Liver (tissue), 9 donors: Measurements from ENCODE around the gene TMEM161B. TPM values are rescaled to one million over a fixed set of nuclear protein-coding genes. Genes with fewer than 3 reads are reported as not detected.
A peak's percentile ranks its signal among the peaks of the same experiment; 100 is the strongest.

Experiments used
- DNase-seq: peaks from one replicate; pipeline ENCODE4 v3.0.0-alpha.2; 2017; ENCODE audit warnings: low spot score
- H3K27ac ChIP-seq, 2 donors: one replicate each; pipeline ENCODE4 v1.7.0; 2013; ENCODE audit warnings: inconsistent platforms in 2 of 2, low read length in 2 of 2, control low read depth in 1 of 2, low read depth in 1 of 2, mild to moderate bottlenecking in 1 of 2
- H3K27me3 ChIP-seq, 4 donors: one replicate each; pipeline versions ENCODE4 v1.6.1 to v1.7.0; 2013; ENCODE audit warnings: low read length in 3 of 4, inconsistent platforms in 1 of 4, mild to moderate bottlenecking in 1 of 4, moderate library complexity in 1 of 4; ENCODE audit not compliant: control insufficient read depth in 4 of 4, insufficient read depth in 4 of 4
- H3K36me3 ChIP-seq, 4 donors: one replicate each; pipeline versions ENCODE4 v1.6.1 to v1.7.0; 2013; ENCODE audit warnings: low read length in 3 of 4, mild to moderate bottlenecking in 3 of 4, low read depth in 1 of 4, moderate library complexity in 1 of 4; ENCODE audit not compliant: control insufficient read depth in 4 of 4, insufficient read depth in 3 of 4
- H3K4me1 ChIP-seq, 4 donors: one replicate each; pipeline versions ENCODE4 v1.6.1 to v1.7.0; 2013; ENCODE audit warnings: low read length in 3 of 4, mild to moderate bottlenecking in 3 of 4, moderate library complexity in 1 of 4; ENCODE audit not compliant: control insufficient read depth in 4 of 4, insufficient read depth in 4 of 4
- H3K4me3 ChIP-seq, 3 donors: one replicate each; pipeline versions ENCODE4 v1.6.1 to v1.7.0; 2013; ENCODE audit warnings: low read length in 3 of 3, control low read depth in 1 of 3, low read depth in 1 of 3, mild to moderate bottlenecking in 1 of 3
- H3K9ac ChIP-seq, 2 donors: one replicate each; pipeline ENCODE4 v1.7.0; 2013; ENCODE audit warnings: low read length in 2 of 2, mild to moderate bottlenecking in 2 of 2, moderate library complexity in 2 of 2, control low read depth in 1 of 2, low read depth in 1 of 2
- H3K9me3 ChIP-seq, 4 donors: one replicate each; pipeline versions ENCODE4 v1.6.1 to v1.7.0; 2013; ENCODE audit warnings: low read length in 3 of 4; ENCODE audit not compliant: control insufficient read depth in 4 of 4
- ATF3 ChIP-seq: IDR thresholded peaks from 2 replicates; pipeline ENCODE4 v1.6.1; 2016; ENCODE audit warnings: antibody characterized with exemption
- CTCF ChIP-seq: fragments of 150-350 bp; IDR thresholded peaks from 2 replicates; pipeline ENCODE4 v1.5.1; 2017; ENCODE audit warnings: improper control_type of control experiment, low read depth, low read length; ENCODE audit not compliant: missing input control
- GABPA ChIP-seq, 2 donors: IDR thresholded peaks in 1 of 2; conservative IDR thresholded peaks in 1 of 2; 2 replicates each; pipeline ENCODE4 v1.6.1; 2016; ENCODE audit warnings: antibody characterized with exemption in 2 of 2, mild to moderate bottlenecking in 1 of 2, moderate library complexity in 1 of 2
- HNF4A ChIP-seq, 2 donors: conservative IDR thresholded peaks; 2 replicates each; pipeline ENCODE4 v1.6.1; 2016; ENCODE audit warnings: antibody characterized with exemption in 2 of 2, mild to moderate bottlenecking in 2 of 2
- JUND ChIP-seq, 2 donors: IDR thresholded peaks; 2 replicates each; pipeline ENCODE4 v1.6.1; 2016; ENCODE audit warnings: antibody characterized with exemption in 2 of 2
- MAX ChIP-seq: IDR thresholded peaks from 2 replicates; pipeline ENCODE4 v1.6.1; 2016; ENCODE audit warnings: antibody characterized with exemption
- RAD21 ChIP-seq, 2 donors: IDR thresholded peaks; 2 replicates each; pipeline ENCODE4 v1.6.1; 2016; ENCODE audit warnings: antibody characterized with exemption in 2 of 2, mild to moderate bottlenecking in 2 of 2
- REST ChIP-seq: IDR thresholded peaks from 2 replicates; pipeline ENCODE4 v1.6.1; 2016; ENCODE audit warnings: antibody characterized with exemption, mild to moderate bottlenecking
- RXRA ChIP-seq, 2 donors: IDR thresholded peaks; 2 replicates each; pipeline ENCODE4 v1.6.1; 2017 to 2018; ENCODE audit warnings: antibody characterized with exemption in 2 of 2, mild to moderate bottlenecking in 1 of 2
- SP1 ChIP-seq: IDR thresholded peaks from 2 replicates; pipeline ENCODE4 v1.6.1; 2018; ENCODE audit warnings: antibody characterized with exemption, mild to moderate bottlenecking
- ZBTB33 ChIP-seq: IDR thresholded peaks from 2 replicates; pipeline ENCODE4 v1.6.1; 2016; ENCODE audit warnings: antibody characterized with exemption
- WGBS: extraction: QIAGEN DNeasy Blood & Tissue Kit; methylation state at CpG from one replicate; pipeline ENCODE4 v1.1.7; 2013; 5-methylcytosine and 5-hydroxymethylcytosine counted together
- polyA plus RNA-seq, 2 donors: library from polyadenylated mRNA; stranded (reverse) in 1 of 2; unstranded in 1 of 2; fragments of 200-250 nt in 1 of 2; fragments of >200 nt in 1 of 2; fragmentation: Nextera tagmentation in 1 of 2; extraction: Ambion mirVana in 1 of 2; gene quantifications; one replicate each; pipeline versions ENCODE4 v1.2.1 to v1.2.3, GENCODE V29; 2013 to 2015
- total RNA-seq, 2 donors: library from RNA; depleted of rRNA; stranded (reverse); fragments of >200 nt; gene quantifications; one replicate each; pipeline ENCODE4 v1.2.3, GENCODE V29; 2014
- donor health status: healthy.
- donor health status: healthy.
- donor health status: healthy.
- donor health status: healthy.
- donor health status: healthy.

Gene TMEM161B
- total and polyA plus RNA-seq, 4 donors = 3.9 to 14.2 (median 8.6) TPM

- Histone ChIP-seq H3K9me3 (no peaks in the 10 kb centered on the region), H3K27me3 (no peaks in the 10 kb centered on the region), H3K27ac (no peak overlapping the region), H3K9ac (no peak overlapping the region), H3K36me3 (no peaks in the 10 kb centered on the region), H3K4me1 (peaks cover 0 to 36% (median 14%) of the 10 kb centered on the region in 4 donors), H3K4me3 (no peak overlapping the region)
- DNase-seq = no peak
- WGBS = 96% methylated on average over 3 of the region's 3 CpGs
- TF ChIP-seq CTCF (no peak), REST (no peak), RAD21 (IDR thresholded peaks at IDR 0.05) (no peak), HNF4A (conservative IDR thresholded peaks at IDR 0.05) (no peak), MAX (no peak), SP1 (no peak), ATF3 (no peak), GABPA (IDR thresholded peaks at IDR 0.05 in 1 of 2, conservative IDR thresholded peaks at IDR 0.05 in 1 of 2) (no peak), JUND (IDR thresholded peaks at IDR 0.05) (no peak)
Observed at GRCh38 chr5:88248094-88248493, 20.6 kb downstream of the TMEM161B start.

- Histone ChIP-seq H3K27me3 (no peaks in the 10 kb centered on the region), H3K4me1 (peaks cover 0 to 36% (median 14%) of the 10 kb centered on the region in 4 donors), H3K9ac (no peak overlapping the region), H3K4me3 (no peak overlapping the region), H3K27ac (peak overlapping the region in 1 of 2 donors; percentile 47), H3K36me3 (no peaks in the 10 kb centered on the region), H3K9me3 (no peaks in the 10 kb centered on the region)
- no peak for TF ChIP-seq ZBTB33
- TF ChIP-seq HNF4A (conservative IDR thresholded peaks at IDR 0.05) = peak in 1 of 2 donors; percentile 37
- peak in 1 of 2 donors; percentile 18 for TF ChIP-seq RXRA (IDR thresholded peaks at IDR 0.05)
- no peak for DNase-seq
Observed at GRCh38 chr5:88245893-88246244, 22.8 kb downstream of the TMEM161B start.
